ENCODE measurements around the gene TLN1.

The TLN1 gene

GRCh38 chr9:35763803-35764202, 31.8 kb upstream of the TLN1 start:
- Histone ChIP-seq H3K36me3 (ENCODE audit: control insufficient read depth in 2 of 2, insufficient read depth in 1 of 2, low read length in 2 of 2) (peaks cover 0 to 5% of the 10 kb centered on the region in 2 experiments; a peak in 1 of 3 replicates), H3K27ac (ENCODE audit: extremely low read depth, low read depth, low read length) (no peak overlapping the region), H3K4me1 (ENCODE audit: control insufficient read depth, insufficient read depth, low read length) (peaks cover 9% of the 10 kb centered on the region), H3K4me3 (ENCODE audit: low read depth, low read length) (no peak overlapping the region), H3K9me3 (ENCODE audit: control insufficient read depth, insufficient read depth, low read depth, low read length) (no peaks in the 10 kb centered on the region)
- ChIA-PET POLR2A (no interaction called here), CTCF (interaction anchor here (1.3 kb wide), 1 partner anchor 26 kb away, joined by 6 read pairs; no protein-coding TSS in a partner anchor)
- TF ChIP-seq ZBTB48 (tag by site-specific recombination; IDR thresholded peaks at IDR 0.05) = no peak
- no peak for TF ChIP-seq ZNF529 (tag by site-specific recombination; IDR thresholded peaks at IDR 0.05; ENCODE audit: insufficient replicate concordance)
- TF ChIP-seq OSR2 (tag by site-specific recombination; IDR thresholded peaks at IDR 0.05) = no peak
- TF ChIP-seq MYNN (tag by site-specific recombination; IDR thresholded peaks at IDR 0.05; ENCODE audit: borderline replicate concordance) = no peak

GRCh38 chr9:35763181-35763580, 31.2 kb upstream of the TLN1 start:
- no peak overlapping the region for H3K27ac ChIP-seq (ENCODE audit: extremely low read depth, low read depth, low read length)
- peaks cover 0 to 5% of the 10 kb centered on the region in 2 experiments; a peak in 1 of 3 replicates for H3K36me3 ChIP-seq (ENCODE audit: control insufficient read depth in 2 of 2, insufficient read depth in 1 of 2, low read length in 2 of 2)
- H3K9me3 ChIP-seq (ENCODE audit: control insufficient read depth, insufficient read depth, low read depth, low read length) = no peaks in the 10 kb centered on the region
- H3K4me1 ChIP-seq (ENCODE audit: control insufficient read depth, insufficient read depth, low read length) = peaks cover 13% of the 10 kb centered on the region
- CTCF ChIA-PET = interaction anchor here (1.0 to 1.3 kb wide), 2 partner anchors 13 to 26 kb away, joined by 3 to 6 read pairs; no protein-coding TSS in a partner anchor
- POLR2A ChIA-PET = interaction anchor here (0.7 to 0.9 kb wide), 2 partner anchors 73 to 427 kb away, joined by 3 to 5 read pairs; no protein-coding TSS in a partner anchor
- H3K4me3 ChIP-seq (ENCODE audit: low read depth, low read length) = no peak overlapping the region
- TF ChIP-seq HOXA7 (CRISPR knock-in tag; IDR thresholded peaks at IDR 0.05; ENCODE audit: borderline replicate concordance) (no peak), ZNF544 (tag by site-specific recombination; IDR thresholded peaks at IDR 0.05) (no peak), ZNF366 (tag by site-specific recombination; conservative IDR thresholded peaks at IDR 0.05) (no peak), ZNF354C (tag by site-specific recombination; IDR thresholded peaks at IDR 0.05; ENCODE audit: borderline replicate concordance, low read depth) (no peak), ZBTB8A (tag by site-specific recombination; IDR thresholded peaks at IDR 0.05) (no peak), ZNF23 (tag by site-specific recombination; IDR thresholded peaks at IDR 0.05; ENCODE audit: borderline replicate concordance) (no peak)

GRCh38 chr9:35760651-35761050, 28.7 kb upstream of the TLN1 start:
- CTCF ChIA-PET = interaction anchor here (0.7 to 2.7 kb wide), 10 partner anchors 9 to 150 kb away, joined by 3 to 12 read pairs (median 4); partner anchors contain the start of genes GBA2 and RGP1
- peaks cover 13% of the 10 kb centered on the region for H3K4me1 ChIP-seq (ENCODE audit: control insufficient read depth, insufficient read depth, low read length)
- POLR2A ChIA-PET = interaction anchor here (0.8 to 1.3 kb wide), 3 partner anchors 9 to 172 kb away, joined by 3 to 4 read pairs (median 3); no protein-coding TSS in a partner anchor
- H3K9me3 ChIP-seq (ENCODE audit: control insufficient read depth, insufficient read depth, low read depth, low read length) = no peaks in the 10 kb centered on the region
- no peak overlapping the region for H3K4me3 ChIP-seq (ENCODE audit: low read depth, low read length)
- no peak overlapping the region for H3K27ac ChIP-seq (ENCODE audit: extremely low read depth, low read depth, low read length)
- H3K36me3 ChIP-seq (ENCODE audit: control insufficient read depth in 2 of 2, insufficient read depth in 1 of 2, low read length in 2 of 2) = peaks cover 0 to 10% of the 10 kb centered on the region in 2 experiments; a peak in 1 of 3 replicates
- TF ChIP-seq MZF1 (tag by site-specific recombination; IDR thresholded peaks at IDR 0.05; ENCODE audit: borderline replicate concordance) (no peak), GLIS1 (tag by site-specific recombination; IDR thresholded peaks at IDR 0.05) (peak; percentile 40)

GRCh38 chr9:35759795-35760194, 27.8 kb upstream of the TLN1 start:
- Histone ChIP-seq H3K4me3 (ENCODE audit: low read depth, low read length) (no peak overlapping the region), H3K9me3 (ENCODE audit: control insufficient read depth, insufficient read depth, low read depth, low read length) (no peaks in the 10 kb centered on the region), H3K27ac (ENCODE audit: extremely low read depth, low read depth, low read length) (no peak overlapping the region), H3K4me1 (ENCODE audit: control insufficient read depth, insufficient read depth, low read length) (peaks cover 13% of the 10 kb centered on the region), H3K36me3 (ENCODE audit: control insufficient read depth in 2 of 2, insufficient read depth in 1 of 2, low read length in 2 of 2) (peaks cover 0 to 16% of the 10 kb centered on the region in 2 experiments; a peak in 1 of 3 replicates)
- ChIA-PET POLR2A (interaction anchor here (0.8 to 1.3 kb wide), 3 partner anchors 10 to 173 kb away, joined by 3 to 4 read pairs (median 3); no protein-coding TSS in a partner anchor), CTCF (interaction anchor here (0.6 to 3.9 kb wide), 9 partner anchors 8 to 663 kb away, joined by 3 to 20 read pairs (median 3); partner anchors contain the start of genes CREB3, PIGO and TLN1)
- TF ChIP-seq REPIN1 (tag by site-specific recombination; IDR thresholded peaks at IDR 0.05; ENCODE audit: low read depth) (no peak), ZBTB10 (tag by site-specific recombination; IDR thresholded peaks at IDR 0.05) (no peak), SETDB1 (IDR thresholded peaks at IDR 0.05; ENCODE audit: insufficient read length, low read length) (no peak), SP7 (tag by site-specific recombination; IDR thresholded peaks at IDR 0.05) (no peak), ZFHX2 (tag by site-specific recombination; conservative IDR thresholded peaks at IDR 0.05) (no peak), ZNF561 (tag by site-specific recombination; IDR thresholded peaks at IDR 0.05; ENCODE audit: borderline replicate concordance) (no peak), ZNF621 (tag by site-specific recombination; IDR thresholded peaks at IDR 0.05) (no peak), ZNF2 (tag by site-specific recombination; IDR thresholded peaks at IDR 0.05) (no peak), PRDM1 (tag by site-specific recombination; IDR thresholded peaks at IDR 0.05) (no peak), ZNF398 (tag by site-specific recombination; IDR thresholded peaks at IDR 0.05) (no peak), ZNF449 (tag by site-specific recombination; IDR thresholded peaks at IDR 0.05) (no peak)
